GM23338 (cell line): ENCODE data around the gene TASL.

Experiments used
- EZH2 ChIP-seq: fragments of 200-600 bp; sonication (generic); IDR thresholded peaks from one replicate; pipeline ENCODE4 v1.8.0; 2017; ENCODE audit warnings: antibody characterized with exemption, mild to moderate bottlenecking, low read depth; ENCODE audit not compliant: unreplicated experiment
- TF ChIP-seq, protein P1 (sequence below): IDR thresholded peaks from one replicate; pipeline ENCODE4 v1.6.1; 2018; ENCODE audit warnings: antibody characterized with exemption; ENCODE audit not compliant: unreplicated experiment
- TF ChIP-seq, protein P2 (sequence below), 2 experiments: fragments of 200-600 bp in 1 of 2; sonication (generic) in 1 of 2; conservative IDR thresholded peaks; 2 replicates each; pipeline versions ENCODE4 v1.5.1 to v1.6.1; 2016 to 2017; ENCODE audit warnings: antibody characterized with exemption in 2 of 2, low read depth in 2 of 2, mild to moderate bottlenecking in 2 of 2, moderate library complexity in 1 of 2

DNA sequence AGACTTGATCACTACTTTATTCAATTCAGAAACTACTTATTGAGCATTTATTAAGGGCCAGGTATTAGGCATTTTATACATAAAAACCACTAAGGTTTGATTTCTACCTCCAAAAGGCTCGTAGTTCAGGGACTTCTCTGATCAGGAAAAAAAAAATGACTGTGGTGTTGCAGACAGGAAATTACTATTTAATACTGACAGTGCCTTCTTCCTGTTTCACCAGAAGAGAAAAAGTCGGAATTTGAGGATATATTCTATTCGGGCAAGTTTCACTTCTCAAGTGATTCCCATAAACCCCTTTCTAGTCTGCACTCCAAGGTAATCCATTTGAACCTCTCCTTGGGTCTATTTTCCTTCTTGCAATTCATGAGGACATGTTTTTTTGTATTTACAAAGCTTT, 15.3 kb upstream of the TASL start:
- TF ChIP-seq EZH2 = no peak
- TF ChIP-seq, protein P1, sequence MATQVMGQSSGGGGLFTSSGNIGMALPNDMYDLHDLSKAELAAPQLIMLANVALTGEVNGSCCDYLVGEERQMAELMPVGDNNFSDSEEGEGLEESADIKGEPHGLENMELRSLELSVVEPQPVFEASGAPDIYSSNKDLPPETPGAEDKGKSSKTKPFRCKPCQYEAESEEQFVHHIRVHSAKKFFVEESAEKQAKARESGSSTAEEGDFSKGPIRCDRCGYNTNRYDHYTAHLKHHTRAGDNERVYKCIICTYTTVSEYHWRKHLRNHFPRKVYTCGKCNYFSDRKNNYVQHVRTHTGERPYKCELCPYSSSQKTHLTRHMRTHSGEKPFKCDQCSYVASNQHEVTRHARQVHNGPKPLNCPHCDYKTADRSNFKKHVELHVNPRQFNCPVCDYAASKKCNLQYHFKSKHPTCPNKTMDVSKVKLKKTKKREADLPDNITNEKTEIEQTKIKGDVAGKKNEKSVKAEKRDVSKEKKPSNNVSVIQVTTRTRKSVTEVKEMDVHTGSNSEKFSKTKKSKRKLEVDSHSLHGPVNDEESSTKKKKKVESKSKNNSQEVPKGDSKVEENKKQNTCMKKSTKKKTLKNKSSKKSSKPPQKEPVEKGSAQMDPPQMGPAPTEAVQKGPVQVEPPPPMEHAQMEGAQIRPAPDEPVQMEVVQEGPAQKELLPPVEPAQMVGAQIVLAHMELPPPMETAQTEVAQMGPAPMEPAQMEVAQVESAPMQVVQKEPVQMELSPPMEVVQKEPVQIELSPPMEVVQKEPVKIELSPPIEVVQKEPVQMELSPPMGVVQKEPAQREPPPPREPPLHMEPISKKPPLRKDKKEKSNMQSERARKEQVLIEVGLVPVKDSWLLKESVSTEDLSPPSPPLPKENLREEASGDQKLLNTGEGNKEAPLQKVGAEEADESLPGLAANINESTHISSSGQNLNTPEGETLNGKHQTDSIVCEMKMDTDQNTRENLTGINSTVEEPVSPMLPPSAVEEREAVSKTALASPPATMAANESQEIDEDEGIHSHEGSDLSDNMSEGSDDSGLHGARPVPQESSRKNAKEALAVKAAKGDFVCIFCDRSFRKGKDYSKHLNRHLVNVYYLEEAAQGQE = no peak
- TF ChIP-seq, protein P2, sequence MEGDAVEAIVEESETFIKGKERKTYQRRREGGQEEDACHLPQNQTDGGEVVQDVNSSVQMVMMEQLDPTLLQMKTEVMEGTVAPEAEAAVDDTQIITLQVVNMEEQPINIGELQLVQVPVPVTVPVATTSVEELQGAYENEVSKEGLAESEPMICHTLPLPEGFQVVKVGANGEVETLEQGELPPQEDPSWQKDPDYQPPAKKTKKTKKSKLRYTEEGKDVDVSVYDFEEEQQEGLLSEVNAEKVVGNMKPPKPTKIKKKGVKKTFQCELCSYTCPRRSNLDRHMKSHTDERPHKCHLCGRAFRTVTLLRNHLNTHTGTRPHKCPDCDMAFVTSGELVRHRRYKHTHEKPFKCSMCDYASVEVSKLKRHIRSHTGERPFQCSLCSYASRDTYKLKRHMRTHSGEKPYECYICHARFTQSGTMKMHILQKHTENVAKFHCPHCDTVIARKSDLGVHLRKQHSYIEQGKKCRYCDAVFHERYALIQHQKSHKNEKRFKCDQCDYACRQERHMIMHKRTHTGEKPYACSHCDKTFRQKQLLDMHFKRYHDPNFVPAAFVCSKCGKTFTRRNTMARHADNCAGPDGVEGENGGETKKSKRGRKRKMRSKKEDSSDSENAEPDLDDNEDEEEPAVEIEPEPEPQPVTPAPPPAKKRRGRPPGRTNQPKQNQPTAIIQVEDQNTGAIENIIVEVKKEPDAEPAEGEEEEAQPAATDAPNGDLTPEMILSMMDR (conservative IDR thresholded peaks at IDR 0.05; ENCODE audit: low read depth in 2 of 2) = no peak
